ENCODE data around the gene GPR171.
"Not testable (repeated sequence)": the region's sequence is repeated elsewhere in the genome, so short reads cannot be mapped to it uniquely, and the experiment has no call there.

GPR171 gene

DNA sequence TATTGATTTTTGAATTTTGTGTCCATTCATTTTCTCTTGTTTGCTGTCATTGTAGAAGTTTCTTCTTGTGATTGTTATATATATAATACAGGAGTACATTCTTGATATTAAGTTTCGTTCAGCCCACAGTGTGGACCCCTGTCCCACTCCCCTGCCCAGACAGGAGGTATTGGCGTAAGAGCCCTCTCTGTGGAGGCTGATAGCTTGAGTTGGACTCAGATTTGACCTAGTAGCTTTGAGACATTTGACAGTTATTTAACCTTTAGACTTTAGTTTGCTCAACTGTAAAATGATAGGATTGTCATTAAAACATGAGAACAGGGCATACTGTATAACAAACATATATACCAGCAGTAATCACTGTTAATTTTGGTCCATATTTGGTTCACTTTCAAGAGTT, 27.1 kb downstream of the GPR171 start:
- no peak for DNase-seq (ENCODE audit: low spot score)

DNA sequence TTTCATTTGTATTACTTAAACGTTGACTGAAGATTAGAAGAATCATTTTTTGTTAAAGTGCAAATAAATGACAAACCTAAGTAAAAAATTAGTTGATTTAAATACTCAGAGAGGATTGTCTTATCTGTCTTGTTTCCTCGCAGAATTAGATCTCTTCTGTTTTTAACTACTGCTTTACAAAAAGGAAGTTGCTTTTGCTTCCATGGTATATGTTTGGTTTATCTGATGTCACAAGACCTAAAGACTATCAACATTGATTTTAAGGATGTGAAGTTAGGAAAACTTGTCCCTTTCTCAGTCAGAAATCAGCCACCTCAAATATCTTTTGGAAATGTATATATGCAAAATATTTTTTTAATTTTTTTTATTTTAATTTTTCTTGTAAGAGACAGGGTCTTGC, 28.7 kb downstream of the GPR171 start:
- no peak for DNase-seq (ENCODE audit: low spot score)

DNA sequence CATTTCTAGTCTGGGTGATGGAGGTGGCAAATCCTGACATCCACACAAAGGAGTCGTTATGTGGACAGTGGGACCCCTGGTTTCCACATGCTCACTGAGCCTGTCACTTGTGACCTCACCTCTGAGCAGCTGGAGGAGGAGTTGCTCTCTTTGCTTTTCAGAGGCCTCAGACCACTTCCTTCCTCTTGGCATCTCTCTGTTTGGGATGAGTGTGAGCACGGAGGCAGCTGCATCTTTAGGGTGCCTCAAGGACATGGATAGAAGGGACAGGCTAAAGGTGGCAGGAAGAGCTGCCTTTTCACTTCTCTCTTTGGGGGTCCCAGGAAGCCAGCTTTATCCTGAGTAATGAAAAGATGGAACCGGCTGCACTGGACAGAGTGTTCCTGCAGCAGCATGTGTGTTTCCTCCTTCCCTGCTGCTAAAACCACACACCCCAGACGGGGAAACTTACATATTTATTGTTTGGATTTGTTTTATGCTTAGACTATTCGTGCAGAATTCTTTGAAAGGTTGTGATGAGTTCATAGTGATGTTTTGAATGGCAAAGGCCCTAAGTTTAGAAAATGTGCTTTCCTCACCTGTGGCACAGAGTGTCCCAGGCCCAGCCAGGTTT, 31.8 kb downstream of the GPR171 start:
- DNase-seq (ENCODE audit: low spot score) = no peak

DNA sequence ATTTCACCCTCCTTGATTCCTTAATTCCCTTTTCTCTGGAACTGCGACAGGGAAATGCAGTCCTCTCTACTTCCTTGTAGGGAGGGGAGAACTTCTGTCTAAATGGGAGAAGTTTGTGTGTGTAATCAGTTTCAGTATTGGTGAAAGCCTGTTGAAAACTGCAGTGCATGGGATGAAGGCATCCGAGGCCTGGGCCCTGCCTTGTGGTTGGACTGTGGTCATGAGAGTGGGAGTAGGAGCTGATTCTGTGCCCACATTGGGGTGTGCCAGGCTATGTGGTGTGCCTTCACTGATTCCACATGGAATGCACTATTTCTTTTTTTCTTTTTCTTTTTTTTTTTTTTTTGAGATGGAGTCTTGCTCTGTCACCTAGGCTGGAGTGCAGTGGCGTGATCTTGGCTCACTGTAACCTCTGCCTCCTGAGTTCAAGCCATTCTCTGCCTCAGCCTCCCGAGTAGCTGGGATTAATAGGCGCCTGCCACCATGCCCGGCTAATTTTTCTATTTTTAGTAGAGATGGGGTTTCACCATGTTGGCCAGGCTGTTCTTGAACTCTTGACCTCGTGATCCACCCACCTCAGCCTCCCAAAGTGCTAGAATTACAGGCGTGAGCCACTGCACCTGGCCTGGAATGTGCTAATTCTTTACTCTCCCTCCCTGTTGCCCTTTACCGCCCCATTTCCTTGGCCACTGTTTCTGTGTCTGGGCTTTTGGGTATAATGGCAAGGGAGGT, 32.9 kb downstream of the GPR171 start:
- not testable (repeated sequence) for DNase-seq (ENCODE audit: low spot score)

DNA sequence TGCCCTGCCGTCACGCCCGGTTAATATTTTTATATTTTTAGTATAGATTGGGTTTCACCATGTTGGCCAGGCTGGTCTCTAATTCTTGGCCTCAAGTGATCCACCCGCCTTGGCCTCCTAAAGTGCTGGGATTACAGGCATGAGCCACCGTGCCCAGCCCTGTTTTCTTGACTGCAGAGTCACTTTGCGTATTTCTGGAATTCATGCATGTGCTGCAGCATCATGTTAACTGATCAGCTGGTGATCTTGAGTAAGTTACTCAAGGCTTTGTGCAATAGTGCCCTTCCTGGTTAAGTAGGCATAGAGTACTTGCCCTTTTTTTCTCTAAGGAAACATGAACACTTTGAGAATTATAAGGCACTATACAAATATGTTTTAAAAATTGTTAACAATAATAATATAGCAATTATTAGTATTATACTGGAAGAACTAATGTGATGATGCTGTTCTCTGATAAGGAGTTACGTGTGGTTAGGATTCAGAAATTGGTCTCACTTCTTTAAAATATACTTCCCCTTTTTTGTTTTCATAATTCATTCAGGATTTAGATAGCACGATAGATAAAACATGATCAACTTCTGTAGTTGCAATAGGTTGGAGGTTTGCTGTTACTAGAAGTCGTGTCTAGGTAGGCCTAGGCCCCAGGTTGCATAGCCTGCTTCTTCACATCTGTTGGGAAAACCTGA, 33.6 kb downstream of the GPR171 start:
- DNase-seq (ENCODE audit: low spot score) = no peak

DNA sequence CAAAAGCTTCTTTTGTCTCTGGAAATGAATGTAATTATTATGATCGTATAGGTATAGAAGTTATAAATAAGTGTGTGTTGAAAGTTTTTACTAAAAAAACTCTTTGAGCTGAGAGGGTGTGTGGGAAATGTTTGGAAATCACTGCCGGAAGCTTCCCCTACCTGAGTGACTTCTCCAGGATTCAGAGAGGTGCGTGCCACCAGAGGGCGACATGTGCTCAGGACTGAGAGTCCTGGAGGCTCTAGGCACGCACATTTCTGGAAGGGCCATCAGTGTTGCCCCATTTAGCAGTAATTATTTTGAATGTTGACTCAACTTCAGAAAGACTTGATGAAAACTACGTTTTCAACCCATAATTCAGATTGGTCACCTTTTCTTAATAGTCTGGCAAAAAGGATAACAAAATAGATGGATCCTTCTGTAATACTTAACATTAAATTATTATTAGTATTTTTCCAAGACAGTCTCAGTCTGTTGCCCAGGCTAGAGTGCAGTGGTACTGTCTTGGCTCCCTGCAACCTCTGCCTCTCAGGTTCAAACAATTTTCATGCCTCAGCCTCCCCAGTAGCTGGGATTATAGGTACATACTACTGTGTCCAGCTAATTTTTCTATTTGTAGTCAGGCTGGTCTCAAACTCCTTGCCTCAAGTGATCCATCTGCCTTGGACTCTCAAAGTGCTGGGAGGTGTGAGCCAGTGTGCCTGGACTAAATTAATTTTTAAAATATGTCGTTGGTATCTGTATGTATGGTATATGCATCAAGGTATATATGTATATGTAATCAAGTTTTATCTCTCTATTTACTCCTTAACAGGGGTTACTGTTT, 34.5 kb downstream of the GPR171 start:
- peak; percentile 59 for DNase-seq (ENCODE audit: low spot score)

DNA sequence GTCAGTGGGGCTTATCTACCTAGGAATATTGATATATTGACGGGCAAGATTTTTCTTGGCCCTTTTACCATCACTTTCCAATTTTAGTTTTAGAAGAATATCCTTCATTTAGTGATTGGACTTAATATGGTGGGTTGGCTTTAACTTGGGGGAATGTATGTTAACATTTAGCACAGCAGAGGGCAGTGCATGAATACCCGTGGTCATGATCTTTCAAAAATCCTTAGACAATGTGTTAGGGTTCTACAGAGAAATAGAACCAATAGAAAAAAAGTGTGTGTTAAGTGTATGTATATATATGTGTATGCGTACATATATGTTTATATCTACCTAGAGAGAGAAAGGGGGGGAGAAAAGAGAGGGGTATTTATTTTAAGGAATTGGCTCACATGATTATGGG, 36.9 kb downstream of the GPR171 start:
- DNase-seq (ENCODE audit: low spot score) = no peak

DNA sequence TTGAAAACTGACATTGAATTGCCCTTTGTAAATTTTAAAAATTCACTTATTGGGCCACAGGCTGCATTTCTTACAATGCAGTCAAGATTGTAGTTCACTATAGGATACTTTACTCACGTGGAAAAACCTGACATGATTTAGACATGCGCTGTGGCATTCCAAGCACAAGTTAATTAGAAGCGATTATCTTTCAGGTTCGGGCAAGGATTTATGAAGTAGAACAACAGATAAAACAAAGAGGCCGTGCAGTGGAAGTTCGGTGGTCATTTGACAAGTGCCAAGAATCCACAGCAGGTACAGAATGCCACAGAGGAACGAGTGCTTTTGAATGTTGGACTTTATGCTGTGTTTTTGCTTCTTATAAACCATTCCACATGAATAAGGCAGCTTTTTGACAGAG, 37.8 kb downstream of the GPR171 start:
- no peak for DNase-seq (ENCODE audit: low spot score)

DNA sequence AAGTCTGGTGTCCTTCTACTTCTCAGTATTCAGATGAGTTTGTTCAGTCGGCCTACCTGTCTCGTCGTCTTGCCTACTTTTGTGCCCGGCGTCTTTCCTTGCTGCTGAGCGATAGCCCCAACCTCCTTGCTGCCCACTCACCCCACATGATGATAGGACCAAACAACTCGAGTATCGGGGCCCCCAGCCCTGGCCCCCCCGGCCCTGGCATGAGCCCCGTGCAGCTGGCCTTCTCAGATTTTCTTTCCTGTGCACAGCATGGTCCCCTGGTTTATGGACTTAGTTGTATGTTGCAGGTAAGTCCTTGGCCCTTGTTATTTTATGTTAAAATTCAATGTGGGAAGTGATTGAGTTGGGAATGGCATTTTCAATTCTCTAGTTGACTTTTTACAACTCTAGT, 43.2 kb downstream of the GPR171 start:
- no peak for DNase-seq (ENCODE audit: low spot score)

DNA sequence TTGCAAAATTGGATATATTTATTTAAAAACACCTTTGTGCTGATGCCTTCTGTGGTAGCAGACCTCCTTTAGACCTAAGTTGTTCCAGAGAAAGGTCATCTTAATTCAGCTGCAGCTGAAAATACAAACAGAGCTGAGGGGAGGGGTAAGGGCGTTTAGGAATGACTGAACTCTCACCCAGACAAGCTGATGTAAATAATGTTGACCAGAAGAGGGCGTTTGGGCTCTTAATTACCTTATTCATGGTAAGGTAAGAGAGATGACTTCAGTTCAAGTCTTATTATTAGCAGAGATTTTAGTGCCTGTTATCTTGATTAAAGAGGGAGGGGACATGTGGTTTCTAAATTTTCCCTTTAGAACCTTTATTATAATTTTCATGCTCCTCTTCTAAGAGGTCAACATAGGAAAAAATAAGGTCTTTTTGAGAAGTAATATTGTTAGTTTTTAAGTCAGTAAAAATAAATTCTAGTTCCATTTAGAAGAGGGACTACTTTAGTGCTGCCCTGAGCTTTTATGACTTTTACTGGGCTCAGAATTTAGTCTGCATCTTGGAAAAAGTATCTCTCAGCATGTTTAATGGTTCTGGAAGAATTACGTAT, 46.3 kb downstream of the GPR171 start:
- DNase-seq (ENCODE audit: low spot score) = peak; percentile 28

DNA sequence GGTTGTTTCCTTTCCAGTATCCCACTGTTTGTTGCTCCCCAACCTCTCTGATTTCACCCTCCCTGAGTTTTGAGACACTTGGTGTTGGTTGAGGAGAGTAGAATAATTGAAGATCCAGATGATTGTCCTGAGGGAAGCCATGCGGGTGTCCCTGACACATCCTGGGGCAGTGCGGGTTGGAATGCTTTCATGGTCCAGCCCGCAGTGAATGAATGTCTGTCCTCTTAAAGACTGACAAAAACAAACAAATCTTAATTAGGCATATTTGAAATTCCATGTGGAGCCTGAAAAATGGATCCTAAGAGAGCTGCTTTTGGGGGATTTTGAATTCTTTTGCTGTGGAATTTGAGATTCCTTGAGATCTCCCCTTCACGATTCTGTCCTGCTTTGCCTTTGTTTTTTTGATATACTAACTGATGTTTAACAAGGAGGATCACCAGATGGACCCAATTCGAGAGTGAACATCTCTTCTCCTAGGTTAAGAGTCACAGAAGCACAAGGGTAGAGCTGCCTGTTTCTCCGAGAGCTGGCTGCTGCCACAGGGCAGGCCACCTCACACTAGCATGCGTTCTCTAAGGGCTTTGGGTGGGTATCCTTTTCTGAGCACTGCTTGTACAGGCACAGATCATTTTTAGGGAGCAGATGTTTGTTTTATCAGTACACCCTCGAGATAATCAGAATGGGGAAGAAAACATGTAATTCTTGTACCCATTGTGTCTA, 47.4 kb downstream of the GPR171 start:
- no peak for DNase-seq (ENCODE audit: low spot score)

DNA sequence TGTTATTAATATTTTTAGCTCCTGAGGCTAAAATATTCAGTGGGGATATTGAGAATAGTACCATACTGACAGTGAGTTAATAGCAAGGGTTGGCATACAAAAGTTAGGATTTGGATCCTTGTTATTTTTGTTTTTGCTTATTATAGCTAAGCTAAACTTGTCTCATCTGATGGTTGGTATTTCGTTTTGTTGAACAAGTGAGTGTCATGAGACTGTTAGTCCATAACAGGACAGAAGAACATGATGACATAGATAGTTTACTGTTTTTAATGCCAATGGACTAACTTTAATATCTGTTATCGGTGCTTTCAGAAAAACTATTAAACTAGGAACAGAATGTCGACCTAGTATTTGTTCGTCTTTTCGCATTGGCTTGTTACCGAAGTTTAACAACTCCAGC, 48.5 kb downstream of the GPR171 start:
- no peak for DNase-seq (ENCODE audit: low spot score)

DNA sequence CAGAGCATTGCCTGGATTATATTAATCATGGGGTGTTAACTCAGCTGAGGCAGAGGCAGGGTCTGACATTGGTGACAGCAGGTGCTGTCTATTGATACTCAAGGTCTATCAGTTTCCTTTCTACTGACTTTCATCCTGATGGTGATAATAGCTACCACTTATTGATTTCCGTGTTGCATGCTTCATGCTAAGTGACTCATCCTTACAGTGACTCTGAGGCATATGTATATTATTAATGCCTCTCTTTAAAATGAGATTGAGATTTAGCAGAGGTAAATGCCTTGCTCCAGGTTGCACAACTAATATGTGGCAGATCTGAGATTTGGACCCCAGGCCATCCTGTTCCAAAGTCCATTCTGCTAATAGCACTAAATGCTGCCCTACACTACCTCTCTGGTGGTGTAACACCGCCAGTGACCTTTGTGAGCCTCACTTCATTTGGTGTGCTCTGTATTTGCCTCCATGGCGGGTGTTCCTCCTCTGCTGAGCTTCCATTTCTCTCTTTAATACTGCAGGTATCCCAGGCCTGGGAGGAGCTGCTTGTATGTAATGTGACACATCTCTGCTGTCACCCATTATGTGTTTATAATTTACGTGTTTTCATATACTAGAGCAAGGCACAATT, 50.4 kb downstream of the GPR171 start:
- no peak for DNase-seq (ENCODE audit: low spot score)

All from hepatic stellate cell (primary cell).